CD14-positive monocyte (primary cell): ENCODE data around the gene RPL27. TPM values are rescaled to one million over a fixed set of nuclear protein-coding genes. Genes with fewer than 3 reads are reported as not detected.

Source experiments
- DNase-seq, 3 donors: peaks; one replicate each; pipeline ENCODE4 v3.0.0-alpha.2; 2011 to 2022
- H2AFZ ChIP-seq: 2 replicates; pipeline ENCODE4 v1.6.0; 2012; ENCODE audit warnings: mild to moderate bottlenecking, low read depth, low read length, inconsistent platforms; ENCODE audit not compliant: insufficient read depth, poor library complexity, severe bottlenecking
- H3K27ac ChIP-seq, 2 donors: 1 replicate in 1 of 2; 2 replicates in 1 of 2; pipeline ENCODE4 v1.5.1; 2012 to 2013; ENCODE audit warnings: low read length in 2 of 2, control low read depth in 1 of 2, inconsistent platforms in 1 of 2, low read depth in 1 of 2, mild to moderate bottlenecking in 1 of 2
- H3K27me3 ChIP-seq, 2 donors: one replicate each; pipeline versions ENCODE4 v1.6.0 to v1.6.1; 2011 to 2013; ENCODE audit warnings: low read length in 2 of 2; ENCODE audit not compliant: control insufficient read depth in 2 of 2, insufficient read depth in 2 of 2
- H3K36me3 ChIP-seq, 2 donors: replicated peaks in 1 of 2; 1 replicate in 1 of 2; 2 replicates in 1 of 2; pipeline versions ENCODE4 v1.5.1 to v1.6.1; 2012 to 2013; ENCODE audit warnings: low read length in 2 of 2, control low read depth in 1 of 2, inconsistent platforms in 1 of 2, mild to moderate bottlenecking in 1 of 2; ENCODE audit not compliant: insufficient read depth in 2 of 2, control insufficient read depth in 1 of 2
- H3K4me1 ChIP-seq, 2 donors: 1 replicate in 1 of 2; 2 replicates in 1 of 2; pipeline versions ENCODE4 v1.5.1 to v1.6.1; 2012 to 2013; ENCODE audit warnings: low read length in 2 of 2, control low read depth in 1 of 2, inconsistent platforms in 1 of 2, mild to moderate bottlenecking in 1 of 2, moderate library complexity in 1 of 2; ENCODE audit not compliant: insufficient read depth in 2 of 2, control insufficient read depth in 1 of 2
- H3K4me2 ChIP-seq: replicated peaks from 2 replicates; pipeline ENCODE3; 2012; ENCODE audit warnings: low read length, moderate library complexity, mild to moderate bottlenecking; ENCODE audit not compliant: poor library complexity, severe bottlenecking; ENCODE audit errors: extremely low read depth
- H3K4me3 ChIP-seq, 3 experiments: fragments of 200-600 bp in 1 of 3; sonication (generic) in 1 of 3; replicated peaks in 1 of 3; 1 replicate in 2 of 3; 2 replicates in 1 of 3; pipeline ENCODE4 v1.5.1; 2011 to 2013; ENCODE audit warnings: low read length in 3 of 3, mild to moderate bottlenecking in 3 of 3, control low read depth in 2 of 3, low read depth in 2 of 3, inconsistent platforms in 1 of 3, moderate library complexity in 1 of 3
- H3K79me2 ChIP-seq: 2 replicates; pipeline ENCODE4 v1.6.0; 2012; ENCODE audit warnings: mild to moderate bottlenecking, control low read depth, inconsistent platforms, low read length, moderate library complexity; ENCODE audit not compliant: insufficient read depth
- H3K9ac ChIP-seq: 2 replicates; pipeline ENCODE4 v1.6.0; 2017; ENCODE audit warnings: low read length, mild to moderate bottlenecking; ENCODE audit not compliant: insufficient read depth, poor library complexity, severe bottlenecking
- H3K9me3 ChIP-seq, 2 donors: replicated peaks in 1 of 2; 1 replicate in 1 of 2; 2 replicates in 1 of 2; pipeline versions ENCODE4 v1.5.1 to v1.6.1; 2012 to 2013; ENCODE audit warnings: low read length in 2 of 2, control low read depth in 1 of 2; ENCODE audit not compliant: control insufficient read depth in 1 of 2, insufficient read depth in 1 of 2
- H4K20me1 ChIP-seq: 2 replicates; pipeline ENCODE4 v1.6.0; 2012; ENCODE audit warnings: mild to moderate bottlenecking, low read length, control low read depth, moderate library complexity; ENCODE audit not compliant: insufficient read depth
- H3K27ac Mint-ChIP-seq, 7 donors: one replicate each; pipeline ENCODE4 v1.8.0; 2020; ENCODE audit warnings: mild to moderate bottlenecking in 7 of 7, mixed read lengths in 7 of 7, moderate library complexity in 6 of 7, inconsistent platforms in 2 of 7
- H3K27me3 Mint-ChIP-seq, 3 donors: one replicate each; pipeline ENCODE4 v1.8.0; 2021 to 2022; ENCODE audit warnings: low read depth in 3 of 3, mild to moderate bottlenecking in 3 of 3, mixed read lengths in 3 of 3, moderate library complexity in 3 of 3, inconsistent platforms in 1 of 3
- H3K36me3 Mint-ChIP-seq, 2 donors: one replicate each; pipeline ENCODE4 v1.8.0; 2020; ENCODE audit warnings: mixed read lengths in 2 of 2, inconsistent platforms in 1 of 2, mild to moderate bottlenecking in 1 of 2
- H3K4me1 Mint-ChIP-seq: one replicate; pipeline ENCODE4 v1.8.0; 2020; ENCODE audit warnings: mild to moderate bottlenecking, mixed read lengths
- H3K4me3 Mint-ChIP-seq, 2 donors: one replicate each; pipeline ENCODE4 v1.8.0; 2020; ENCODE audit warnings: mild to moderate bottlenecking in 2 of 2, mixed read lengths in 2 of 2, moderate library complexity in 1 of 2
- H3K9me3 Mint-ChIP-seq, 7 donors: one replicate each; pipeline ENCODE4 v1.8.0; 2020 to 2022; ENCODE audit warnings: mixed read lengths in 7 of 7, mild to moderate bottlenecking in 6 of 7, moderate library complexity in 6 of 7, inconsistent platforms in 2 of 7
- CTCF ChIP-seq: fragments of 200-600 bp; IDR thresholded peaks from one replicate; pipeline ENCODE4 v1.8.0; 2022; ENCODE audit warnings: antibody characterized with exemption, mild to moderate bottlenecking
- WGBS: methylation state at CpG from one replicate; pipeline ENCODE4 v1.1.5; 2013; ENCODE audit warnings: missing lambda C conversion rate; ENCODE audit not compliant: insufficient coverage; 5-methylcytosine and 5-hydroxymethylcytosine counted together
- intact Hi-C, 2 donors: fragments of 100-400 bp; cut with micrococcal nuclease; formaldehyde crosslinking; loops; one replicate each; pipeline versions ENCODE4 v1.15.0 to v1.15.1; 2023
- polyA plus RNA-seq, 3 donors: library from polyadenylated mRNA; depleted of rRNA in 1 of 3; unstranded in 2 of 3; stranded (reverse) in 1 of 3; fragments of 300-500 nt in 2 of 3; fragments of >200 nt in 1 of 3; fragmentation: Illumina TruSeq in 2 of 3; gene quantifications; 1 replicate in 2 of 3; 2 replicates in 1 of 3; pipeline ENCODE4 v1.2.3, GENCODE V29; 2012 to 2021

The RPL27 gene
- polyA plus RNA-seq, 3 donors = 1,073 to 2,156 (median 1,232) TPM

GRCh38 chr17:42989726-42990652 lies 8.2 kb upstream of the RPL27 start:
- no peak overlapping the region for H3K4me3 ChIP-seq
- intact Hi-C loops = loop anchor here in 1 of 2 donors (10.0 kb wide), 1 partner anchor 145 kb away; the partner anchor contains the start of gene AOC2
- no peak overlapping the region for H3K9ac ChIP-seq
- Mint-ChIP-seq H3K27me3 (peaks cover 0 to 2% (median 0%) of the 10 kb centered on the region in 3 donors), H3K4me3 (no peak overlapping the region), H3K27ac (peak overlapping the region in 1 of 7 donors; percentile 70), H3K4me1 (peaks cover 11% of the 10 kb centered on the region), H3K9me3 (no peaks in the 10 kb centered on the region), H3K36me3 (peaks cover 72 to 85% of the 10 kb centered on the region in 2 donors)
- peaks cover 12 to 19% of the 10 kb centered on the region in 2 donors for H3K4me1 ChIP-seq
- TF ChIP-seq CTCF = no peak
- peaks cover 16% of the 10 kb centered on the region for H3K79me2 ChIP-seq
- H3K36me3 ChIP-seq = peaks cover 65 to 83% of the 10 kb centered on the region in 2 donors
- WGBS = 75% methylated on average over 2 of the region's 6 CpGs
- no peaks in the 10 kb centered on the region for H3K27me3 ChIP-seq
- peaks cover 7% of the 10 kb centered on the region for H4K20me1 ChIP-seq
- H2AFZ ChIP-seq = no peak overlapping the region
- no peak overlapping the region for H3K27ac ChIP-seq
- DNase-seq = no peak
- H3K9me3 ChIP-seq = no peaks in the 10 kb centered on the region
- H3K4me2 ChIP-seq = no peak overlapping the region

DNA sequence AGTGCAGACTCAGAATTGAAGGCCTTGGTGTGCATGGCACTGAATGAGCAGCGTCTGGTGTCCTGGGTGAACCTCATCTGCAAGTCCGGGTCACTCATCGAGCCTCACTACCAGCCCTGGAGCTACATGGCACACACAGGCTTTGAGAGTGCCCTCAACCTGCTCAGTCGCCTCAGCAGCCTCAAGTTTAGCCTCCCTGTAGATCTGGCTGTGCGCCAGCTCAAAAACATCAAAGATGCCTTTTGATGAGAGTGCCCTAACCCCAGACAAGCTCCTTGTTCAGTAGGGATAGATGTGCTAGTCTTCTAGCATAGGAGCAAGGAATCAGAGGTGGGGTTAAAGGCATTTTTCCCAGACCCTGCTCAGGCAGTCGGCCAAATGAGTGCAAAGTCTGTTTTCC lies 6.7 kb upstream of the RPL27 start:
- peaks cover 9% of the 10 kb centered on the region for H3K79me2 ChIP-seq
- Mint-ChIP-seq H3K36me3 (peaks cover 76 to 90% of the 10 kb centered on the region in 2 donors), H3K9me3 (no peaks in the 10 kb centered on the region), H3K4me1 (no peaks in the 10 kb centered on the region), H3K27me3 (peaks cover 0 to 2% (median 0%) of the 10 kb centered on the region in 3 donors), H3K27ac (peak overlapping the region in 1 of 7 donors; percentile 2), H3K4me3 (no peak overlapping the region)
- 93% methylated on average over 4 of the region's 6 CpGs for WGBS
- H3K27ac ChIP-seq = no peak overlapping the region
- H3K27me3 ChIP-seq = no peaks in the 10 kb centered on the region
- H3K4me1 ChIP-seq = peaks cover 0 to 4% of the 10 kb centered on the region in 2 donors
- no peak overlapping the region for H3K4me3 ChIP-seq
- H3K36me3 ChIP-seq = peaks cover 65 to 83% of the 10 kb centered on the region in 2 donors
- intact Hi-C loops = loop anchor here in 1 of 2 donors (10.0 kb wide), 1 partner anchor 147 kb away; the partner anchor contains the start of gene AOC2
- no peak overlapping the region for H3K9ac ChIP-seq
- H2AFZ ChIP-seq = no peak overlapping the region
- H4K20me1 ChIP-seq = peaks cover 7% of the 10 kb centered on the region
- TF ChIP-seq CTCF = no peak
- DNase-seq = no peak
- H3K4me2 ChIP-seq = no peak overlapping the region
- no peaks in the 10 kb centered on the region for H3K9me3 ChIP-seq
